Globus pallidus (tissue), 1 donor: ENCODE measurements around the gene ALDH1A1.

Source experiments
- DNase-seq: peaks from one replicate; pipeline ENCODE4 v3.0.0-alpha.2; 2015; ENCODE audit warnings: low spot score

ALDH1A1 gene

DNA sequence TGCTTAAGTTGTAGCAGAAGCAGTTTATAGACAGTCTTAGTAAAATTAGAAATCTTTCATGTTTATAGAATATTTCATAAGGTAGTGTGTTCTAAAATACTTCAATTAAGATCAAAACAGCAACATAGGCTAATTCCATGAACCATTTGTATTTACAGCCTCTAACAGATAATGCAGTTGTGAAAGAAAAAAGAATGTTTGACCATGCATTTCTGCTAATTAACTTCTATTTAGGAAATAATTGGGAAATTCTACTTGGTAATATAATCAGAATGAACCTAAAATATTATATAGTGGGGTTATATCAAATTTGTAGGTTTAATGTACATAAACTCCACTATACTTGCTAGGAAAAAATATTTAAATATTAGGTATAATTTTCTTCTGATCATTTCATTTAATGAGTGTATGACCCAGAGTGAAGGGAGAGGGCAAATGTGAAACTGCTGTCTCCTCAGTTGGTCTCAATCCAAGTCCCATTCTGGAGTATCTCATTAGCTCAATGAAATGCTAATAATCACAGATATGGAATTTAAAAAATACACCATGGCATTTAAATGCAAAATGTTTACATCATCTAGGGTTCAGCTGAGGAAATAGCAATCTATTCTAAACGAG lies 34.9 kb downstream of the ALDH1A1 start:
- DNase-seq, result no peak

DNA sequence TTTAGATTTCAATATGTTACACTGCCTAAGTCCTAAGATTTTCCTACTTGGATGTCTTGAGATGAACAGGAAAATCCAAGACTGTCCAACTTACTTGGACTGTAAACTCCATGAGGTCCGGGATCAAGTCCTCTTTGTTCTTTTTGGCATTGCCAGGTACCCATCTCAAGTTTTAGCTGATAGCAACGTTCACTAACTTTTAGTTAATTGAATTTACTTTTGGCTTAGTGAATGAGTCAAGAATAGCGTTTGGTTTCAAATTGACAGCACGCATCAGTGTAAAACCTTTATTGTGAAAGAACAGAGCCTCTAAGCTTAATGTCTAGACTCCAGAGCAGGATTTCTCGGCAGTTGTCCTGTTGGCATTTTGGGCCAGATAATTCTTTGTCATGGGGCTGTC lies 37.2 kb downstream of the ALDH1A1 start:
- DNase-seq, result no peak

DNA sequence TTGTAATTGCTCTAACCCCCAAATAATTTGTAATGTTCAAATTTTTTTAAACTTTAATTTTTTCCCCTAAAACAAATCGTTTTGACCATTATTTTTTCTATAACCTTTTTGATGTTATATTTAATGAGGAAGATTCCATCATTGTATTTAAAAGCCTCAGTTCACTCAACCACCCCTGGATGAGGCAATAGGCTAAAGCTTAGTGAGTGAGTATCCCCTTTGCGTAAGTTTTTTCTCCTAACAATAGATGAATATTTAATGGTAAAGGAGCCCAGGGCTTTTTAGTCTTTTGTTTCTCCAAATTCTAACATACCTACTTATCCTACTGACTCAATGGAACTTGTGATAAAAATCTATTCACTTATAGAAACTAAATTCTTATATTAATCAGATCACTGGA lies 38.1 kb downstream of the ALDH1A1 start:
- no peak for DNase-seq

DNA sequence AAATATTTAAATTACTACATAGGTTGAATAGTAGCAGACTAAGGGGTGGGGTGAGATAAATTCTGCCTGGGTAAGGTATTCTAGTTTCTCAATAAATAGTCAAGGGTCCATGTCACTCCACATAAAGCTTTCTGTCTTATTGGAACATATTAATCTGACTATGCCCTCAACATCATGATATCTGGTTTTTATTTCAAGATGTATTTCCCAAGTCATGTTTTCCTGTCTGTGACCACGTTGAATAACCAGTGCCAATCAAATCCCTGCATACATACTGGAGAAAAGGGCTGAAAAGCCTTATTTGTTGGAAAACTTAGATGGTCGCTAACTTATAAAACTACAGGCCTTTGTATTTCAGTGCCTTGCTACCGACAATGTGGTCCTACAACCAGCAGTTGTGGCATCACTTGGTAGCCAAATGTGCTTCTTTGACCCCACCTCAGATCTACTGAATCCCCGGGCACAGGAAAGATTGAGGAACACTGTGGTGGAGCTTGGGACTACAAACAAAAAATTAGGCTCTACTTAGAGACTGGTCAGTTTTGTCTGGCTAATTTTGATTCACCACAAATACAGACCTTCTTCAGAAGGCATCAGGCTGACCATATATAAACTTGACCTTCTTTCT lies 39.4 kb downstream of the ALDH1A1 start:
- DNase-seq, result no peak

GRCh38 chr9:72912476-72913381 lies 40.1 kb downstream of the ALDH1A1 start:
- DNase-seq, result no peak

DNA sequence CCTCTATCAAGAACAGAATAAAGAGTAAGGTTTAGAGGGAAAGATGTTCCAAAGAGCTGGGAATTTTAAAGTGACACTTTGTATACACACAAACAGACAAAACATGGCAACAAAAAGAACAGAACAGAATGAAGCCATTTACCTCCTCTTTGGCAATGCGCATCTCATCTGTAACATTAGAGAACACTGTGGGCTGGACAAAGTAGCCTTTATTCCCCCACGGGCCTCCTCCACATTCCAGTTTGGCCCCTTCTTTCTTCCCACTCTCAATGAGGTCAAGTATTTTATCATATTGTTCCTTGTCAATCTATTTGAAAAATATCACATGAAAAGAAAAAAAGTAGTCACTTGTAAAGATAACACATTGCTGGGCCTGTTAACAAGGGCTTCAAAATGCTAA lies 41.0 kb downstream of the ALDH1A1 start:
- DNase-seq, result no peak

DNA sequence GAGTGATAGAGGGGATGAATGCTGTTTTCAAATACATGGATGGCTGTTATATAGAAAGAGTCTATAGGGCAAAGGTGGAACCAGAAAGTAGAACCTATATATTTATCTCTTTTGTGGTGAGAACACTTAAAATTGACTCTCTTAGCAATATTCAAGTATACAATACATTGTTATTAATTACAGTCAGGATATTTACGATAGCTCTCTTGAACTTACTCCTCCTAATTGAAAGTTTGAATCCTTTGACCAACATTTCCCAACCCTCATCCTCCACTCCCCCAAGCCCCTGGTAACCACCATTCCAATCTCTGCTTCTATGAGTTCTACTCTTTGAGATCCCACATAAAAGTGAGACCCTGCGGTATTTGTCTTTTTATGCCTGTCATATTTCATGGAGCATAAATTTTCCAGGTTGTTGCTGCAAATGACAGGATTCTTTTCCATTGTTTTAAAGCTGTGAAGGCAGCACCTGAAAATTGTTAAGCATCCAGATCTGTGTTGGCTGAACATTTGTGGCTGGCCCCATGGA lies 41.5 kb downstream of the ALDH1A1 start:
- no peak for DNase-seq

DNA sequence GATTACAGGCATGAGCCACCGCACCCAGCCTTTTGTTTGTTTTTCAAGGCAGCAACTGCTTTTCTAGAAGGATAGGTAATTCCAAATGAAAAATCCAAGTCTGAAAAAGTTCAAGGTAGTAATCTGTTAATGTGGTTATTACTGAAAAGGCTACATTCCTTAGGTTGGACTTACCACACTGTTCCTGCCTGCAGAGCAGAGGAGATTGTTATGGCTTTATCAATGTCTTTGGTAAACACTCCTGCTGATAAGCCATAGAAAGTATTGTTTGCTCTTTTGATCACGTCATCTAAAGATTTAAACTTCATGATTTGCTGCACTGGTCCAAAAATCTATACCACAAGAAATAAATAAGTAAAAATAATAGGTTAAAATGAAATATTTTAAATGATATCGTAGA lies 43.4 kb downstream of the ALDH1A1 start:
- DNase-seq, result no peak

- no peak for DNase-seq
These were observed 45.4 kb downstream of the ALDH1A1 start for GRCh38 chr9:72907421-72907820.

GRCh38 chr9:72906810-72907209 lies 46.0 kb downstream of the ALDH1A1 start:
- DNase-seq, result no peak

DNA sequence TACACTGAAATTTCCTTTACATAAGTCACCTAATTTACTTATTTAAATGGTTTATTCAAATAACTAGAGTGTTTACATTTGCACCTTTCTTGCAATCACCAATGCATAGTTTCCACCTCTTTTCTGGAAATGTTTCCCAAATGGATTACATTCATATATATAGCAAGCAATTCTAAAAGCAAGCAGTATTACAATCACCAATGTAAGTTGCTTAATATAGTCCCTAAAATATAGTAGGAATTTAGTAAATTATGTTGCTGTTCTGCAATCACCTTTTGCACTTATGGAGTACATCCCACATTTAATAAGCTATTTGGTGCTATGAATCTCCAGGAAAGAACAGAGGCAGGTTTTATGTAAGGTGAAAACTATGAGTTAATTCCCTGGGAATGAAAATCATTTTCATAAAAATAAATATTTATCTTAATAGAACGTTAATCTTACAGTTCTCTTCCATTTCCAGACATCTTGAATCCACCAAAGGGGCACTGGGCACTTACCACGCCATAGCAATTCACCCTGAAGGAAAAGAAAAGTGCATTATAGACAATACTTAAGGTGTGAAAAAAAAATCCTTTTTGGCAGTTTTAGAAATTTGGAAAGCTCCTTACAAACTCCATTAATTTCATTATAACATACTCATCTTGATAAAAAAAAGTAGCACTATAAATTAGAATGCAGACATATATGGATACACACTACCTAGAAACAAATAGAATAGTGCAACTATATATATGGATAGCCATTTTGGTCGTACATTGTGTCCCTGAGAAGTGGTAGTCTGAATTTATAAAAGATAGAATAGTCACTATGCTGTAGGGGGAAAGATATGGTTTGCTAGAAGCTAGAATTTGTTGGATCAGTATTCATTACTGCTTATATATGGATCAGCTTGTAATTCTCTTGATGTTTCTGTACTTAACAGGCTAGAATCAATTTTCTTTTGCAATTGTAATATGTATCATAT lies 47.1 kb downstream of the ALDH1A1 start:
- DNase-seq, result no peak

- no peak for DNase-seq
These were observed 48.4 kb downstream of the ALDH1A1 start for GRCh38 chr9:72904267-72905093.

- DNase-seq, result no peak
These were observed 49.8 kb downstream of the ALDH1A1 start for GRCh38 chr9:72903103-72903502.

- no peak for DNase-seq
These were observed 50.6 kb downstream of the ALDH1A1 start for GRCh38 chr9:72902268-72902667.

DNA sequence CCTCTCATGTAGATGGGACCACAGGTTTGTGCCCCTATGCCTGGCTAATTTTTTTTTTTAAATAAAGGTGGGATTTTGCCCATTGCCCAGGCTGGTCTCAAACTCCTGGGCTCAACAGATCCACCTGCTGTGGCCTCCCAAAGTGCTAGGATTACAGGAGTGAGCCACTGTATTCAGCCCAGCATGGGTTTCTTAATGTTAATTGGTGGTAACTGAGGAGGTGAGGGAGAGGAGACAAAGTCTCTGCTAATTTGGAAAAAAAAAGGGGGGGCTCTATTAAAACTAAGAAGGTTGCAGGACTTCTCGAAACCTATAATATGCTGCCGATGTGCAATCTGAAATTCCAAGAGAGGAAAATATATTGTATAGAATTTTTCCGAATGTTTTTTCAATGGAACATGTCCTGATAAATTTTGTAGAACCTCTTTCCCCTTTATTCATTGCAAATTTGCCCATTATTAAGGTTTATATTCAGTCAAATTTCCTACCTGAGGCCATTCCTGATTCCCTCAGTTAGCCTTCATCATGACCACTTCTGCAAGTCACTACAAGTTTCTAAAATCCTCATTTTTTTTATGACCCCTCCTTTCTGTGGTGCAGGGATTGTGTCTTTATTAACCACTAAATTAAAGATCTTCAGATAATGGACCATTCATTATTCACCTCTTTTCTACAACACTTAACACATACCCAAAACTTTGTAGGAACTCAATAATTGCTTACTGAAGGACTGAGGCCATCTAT lies 52.9 kb downstream of the ALDH1A1 start:
- no peak for DNase-seq

GRCh38 chr9:72898784-72899733 lies 53.8 kb downstream of the ALDH1A1 start:
- no peak for DNase-seq

DNA sequence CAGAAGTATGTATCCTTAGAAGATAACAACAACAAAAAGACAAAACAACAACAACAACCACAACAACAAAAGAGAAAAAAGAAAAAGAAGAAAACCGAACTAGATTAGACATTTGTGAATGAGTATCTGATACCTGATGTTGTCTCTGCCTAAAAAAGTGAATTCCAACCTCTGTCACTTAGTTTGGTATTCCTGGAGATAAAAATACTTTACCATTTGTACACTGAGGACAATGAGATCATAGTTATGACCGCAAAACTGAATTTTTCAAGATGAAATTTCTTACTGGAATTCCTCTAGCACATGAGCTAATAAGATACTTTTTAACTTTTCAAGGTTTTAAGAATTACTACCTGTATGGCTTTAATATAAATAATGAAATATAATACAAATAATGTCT lies 54.5 kb downstream of the ALDH1A1 start:
- DNase-seq, result no peak

DNA sequence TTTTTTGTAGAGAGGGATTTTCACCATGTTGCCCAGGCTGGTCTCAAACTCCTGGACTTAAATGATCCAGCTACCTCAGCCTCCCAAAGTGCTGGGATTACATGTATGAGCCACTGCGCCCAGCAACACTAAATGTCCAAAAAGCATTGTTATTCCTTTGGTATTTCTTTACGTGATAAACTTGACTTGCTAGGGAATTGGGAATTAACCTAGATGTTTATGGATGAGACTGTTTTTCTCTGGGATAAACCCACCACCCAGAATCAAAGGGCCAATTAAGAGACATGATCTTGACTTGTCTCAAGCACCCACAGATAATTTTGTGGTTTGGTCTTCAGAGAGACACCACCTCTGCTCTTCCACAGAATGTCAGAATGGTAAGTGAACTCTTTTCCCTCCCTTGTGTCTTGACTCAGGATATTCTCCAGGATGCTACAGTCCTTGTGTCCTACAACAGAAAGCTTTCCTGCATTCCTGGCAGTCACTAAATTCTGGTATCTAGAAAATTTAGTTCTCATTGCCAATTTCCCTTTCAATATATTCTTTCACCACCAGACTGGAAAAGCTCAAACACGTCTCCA lies 55.7 kb downstream of the ALDH1A1 start:
- no peak for DNase-seq

GRCh38 chr9:72896439-72896838 lies 56.4 kb downstream of the ALDH1A1 start:
- DNase-seq, result no peak
